ENCODE data around the gene POU2AF3. TPM values are rescaled to one million over a fixed set of nuclear protein-coding genes. Genes with fewer than 3 reads are reported as not detected.

POU2AF3 gene
- total and polyA plus RNA-seq, 2 of the 4 experiments (the other 2 are of a cell fraction) = 0.17 TPM; not detected in 1

DNA sequence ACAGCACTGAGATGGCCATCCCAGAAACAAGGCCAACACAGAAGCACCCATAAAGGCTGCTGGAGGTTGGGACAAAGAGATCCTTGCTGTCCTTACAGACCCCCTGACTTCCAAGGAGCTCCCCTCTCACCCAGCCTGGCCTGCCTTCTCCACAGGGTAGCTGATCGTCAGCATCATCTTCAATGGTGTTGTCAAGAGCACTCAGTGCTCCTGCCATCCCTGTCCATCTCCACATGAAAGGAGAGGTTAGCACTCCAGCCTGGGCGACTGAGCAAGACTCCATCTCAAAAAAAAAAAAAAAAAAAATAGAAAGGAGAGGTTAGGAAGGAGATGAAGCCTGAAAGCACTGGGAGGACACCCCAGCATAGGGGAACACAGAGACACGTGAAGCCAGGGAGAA, 2.1 kb upstream of the POU2AF3 start:
- dilution Hi-C loops (cut with HindIII; ENCODE audit: low sequenced_read_pairs, unreplicated experiment) (no loop called here), intact Hi-C loops (cut with micrococcal nuclease) (loop anchor here (5.0 kb wide), 1 partner anchor 121 kb away; no protein-coding TSS in a partner anchor), in situ Hi-C loops (cut with MboI; ENCODE audit: low sequenced_read_pairs) (no loop called here)
- no peak overlapping the region for H3K27ac ChIP-seq (ENCODE audit: insufficient read depth, low read length)
- no peak overlapping the region for H2BK5ac ChIP-seq (ENCODE audit: low read depth, low read length, poor library complexity, severe bottlenecking)
- no peak overlapping the region for H3K56ac ChIP-seq (ENCODE audit: extremely low read depth, insufficient read depth, low read length)
- H2AK9ac ChIP-seq (replicated peaks; ENCODE audit: low read depth, low read length, poor library complexity) = no peak overlapping the region
- H2BK20ac ChIP-seq (ENCODE audit: low read depth, low read length) = no peak overlapping the region
- no TSS peak for BruUV-seq (replicated peaks)
- no peak overlapping the region for H3K23ac ChIP-seq (ENCODE audit: low read depth, low read length)
- no peak overlapping the region for H3K14ac ChIP-seq (replicated peaks; ENCODE audit: low read depth, low read length)
- H3K9me3 ChIP-seq (ENCODE audit: control insufficient read depth, insufficient read depth, low read length) = no peaks in the 10 kb centered on the region
- DNase-seq (no peak), ATAC-seq (ENCODE audit: low read depth) (no peak)
- no CpG with 5 or more reads among the region's 3 CpGs for WGBS, 2 experiments (ENCODE audit: extremely low coverage in 2 of 2, insufficient read length in 1 of 2)
- no peak overlapping the region for H3K4ac ChIP-seq (ENCODE audit: low read depth, low read length)
- no peak overlapping the region for H3K18ac ChIP-seq (ENCODE audit: low read depth, low read length)
- H4K91ac ChIP-seq (ENCODE audit: insufficient read depth, low read depth, low read length) = no peak overlapping the region
- no peak overlapping the region for H2AK5ac ChIP-seq (ENCODE audit: low read depth, low read length)
- H3K36me3 ChIP-seq (ENCODE audit: control insufficient read depth, insufficient read depth, low read length) = no peaks in the 10 kb centered on the region
- no peak overlapping the region for H3K9ac ChIP-seq (ENCODE audit: low read depth, low read length)
- no peaks in the 10 kb centered on the region for H3K9me1 ChIP-seq (ENCODE audit: insufficient read depth, low read length)
- CTCF ChIA-PET = no interaction called here
- H2BK120ac ChIP-seq (ENCODE audit: low read depth, low read length) = no peak overlapping the region
- no peak for TF ChIP-seq CEBPB (IDR thresholded peaks at IDR 0.05; ENCODE audit: low read depth, low read length)
- TF ChIP-seq CHD1 (IDR thresholded peaks at IDR 0.05; ENCODE audit: low read depth, low read length) = no peak
- TF ChIP-seq RAD21 (IDR thresholded peaks at IDR 0.05; ENCODE audit: low read length) = no peak
- no peak for TF ChIP-seq FOS (IDR thresholded peaks at IDR 0.05; ENCODE audit: low read depth, low read length)
- TF ChIP-seq POLR2A (IDR thresholded peaks at IDR 0.05; ENCODE audit: low read depth, low read length) = no peak
- no peak for TF ChIP-seq NFE2L2 (IDR thresholded peaks at IDR 0.05; ENCODE audit: low read depth, low read length)
- no peak for TF ChIP-seq CTCF (conservative IDR thresholded peaks at IDR 0.05; ENCODE audit: low read depth, low read length)
- no peak for TF ChIP-seq MXI1 (IDR thresholded peaks at IDR 0.05; ENCODE audit: borderline replicate concordance, low read depth, low read length)
- no peak for TF ChIP-seq ELK1 (IDR thresholded peaks at IDR 0.05; ENCODE audit: borderline replicate concordance, low read depth, low read length)
- TF ChIP-seq RCOR1 (IDR thresholded peaks at IDR 0.05; ENCODE audit: insufficient replicate concordance, low read length) = no peak
- TF ChIP-seq RFX5 (IDR thresholded peaks at IDR 0.05; ENCODE audit: low read depth, low read length) = no peak
- no peak for TF ChIP-seq BHLHE40 (IDR thresholded peaks at IDR 0.05; ENCODE audit: low read depth, low read length)
- no peaks in the 10 kb centered on the region; the same call in 1 of the 2 replicates for H3K4me1 ChIP-seq (ENCODE audit: control insufficient read depth, insufficient read depth, low read length)
- H4K5ac ChIP-seq (ENCODE audit: low read depth, low read length) = no peak overlapping the region
- H3K4me3 ChIP-seq (ENCODE audit: insufficient read depth, low read depth, low read length) = no peak overlapping the region
- no peak overlapping the region for H2BK15ac ChIP-seq (ENCODE audit: low read depth, low read length)
- no peaks in the 10 kb centered on the region for H3K79me1 ChIP-seq (ENCODE audit: low read depth in 1 of 2, low read length in 2 of 2)
- no peaks in the 10 kb centered on the region for H4K20me1 ChIP-seq (ENCODE audit: insufficient read depth, low read length)
- H4K8ac ChIP-seq (ENCODE audit: low read depth in 2 of 2, low read length in 2 of 2) = no peak overlapping the region
- POLR2A ChIA-PET (ENCODE audit: unreplicated experiment) = no interaction called here
- no peak overlapping the region for H2AFZ ChIP-seq (replicated peaks; ENCODE audit: low read length, poor library complexity)
- no peak overlapping the region for H3K4me2 ChIP-seq (ENCODE audit: low read depth, low read length)
- peaks cover 33% of the 10 kb centered on the region for H3K27me3 ChIP-seq (ENCODE audit: control insufficient read depth, insufficient read depth, low read length)

Measured in IMR-90 (cell line).